GM10847 (cell line): ENCODE measurements around the gene SCGN.

Source experiments
- POLR2A ChIP-seq: IDR thresholded peaks from 2 replicates; pipeline ENCODE4 v1.6.1; 2011; ENCODE audit not compliant: insufficient read length; ENCODE audit errors: extremely low read depth

The SCGN gene

DNA sequence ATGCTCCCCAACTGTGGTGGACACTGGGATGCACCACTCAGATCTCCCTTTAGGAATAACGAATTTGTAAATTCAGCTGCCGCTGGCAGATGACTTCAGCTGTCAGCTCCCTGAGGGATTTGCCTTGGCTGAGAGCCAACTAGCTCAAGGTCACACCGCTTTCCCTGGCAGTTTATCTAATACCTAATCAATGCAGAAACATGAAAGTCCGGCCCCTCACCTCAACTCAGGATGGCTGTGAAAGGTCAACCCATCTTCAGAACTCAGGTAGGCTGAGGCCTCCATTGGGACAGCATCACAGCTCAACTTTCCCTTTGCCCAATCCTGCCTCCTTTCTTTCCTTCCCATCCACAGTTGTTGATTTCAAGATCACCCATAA lies 22.8 kb upstream of the SCGN start:
- no peak for TF ChIP-seq POLR2A

- TF ChIP-seq POLR2A = no peak
Measured at GRCh38 chr6:25630508-25631278, 21.3 kb upstream of the SCGN start.

- TF ChIP-seq POLR2A = no peak
Measured at GRCh38 chr6:25635886-25636317, 16.1 kb upstream of the SCGN start.

DNA sequence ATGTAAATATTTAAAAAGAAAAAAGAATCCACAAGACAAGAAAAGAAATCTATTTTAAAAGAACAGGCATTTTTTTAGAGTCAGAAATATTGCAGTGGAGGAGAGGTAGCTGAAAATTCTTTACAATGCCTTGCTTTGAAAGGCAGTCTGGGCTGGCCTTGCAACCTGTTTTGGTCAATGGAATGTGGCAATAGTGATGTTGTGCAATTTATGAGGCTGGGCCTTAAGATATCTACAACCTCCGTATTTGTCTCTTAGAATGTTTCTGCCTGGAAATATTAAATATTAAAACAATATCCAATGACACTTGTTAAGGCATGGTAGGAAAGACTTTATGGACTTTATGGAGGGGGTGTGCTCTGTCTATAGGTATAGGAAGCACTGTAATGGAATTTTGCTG lies 14.8 kb upstream of the SCGN start:
- no peak for TF ChIP-seq POLR2A

GRCh38 chr6:25637960-25638434 lies 14.0 kb upstream of the SCGN start:
- no peak for TF ChIP-seq POLR2A

- no peak for TF ChIP-seq POLR2A
Measured at GRCh38 chr6:25639653-25640052, 12.4 kb upstream of the SCGN start.

DNA sequence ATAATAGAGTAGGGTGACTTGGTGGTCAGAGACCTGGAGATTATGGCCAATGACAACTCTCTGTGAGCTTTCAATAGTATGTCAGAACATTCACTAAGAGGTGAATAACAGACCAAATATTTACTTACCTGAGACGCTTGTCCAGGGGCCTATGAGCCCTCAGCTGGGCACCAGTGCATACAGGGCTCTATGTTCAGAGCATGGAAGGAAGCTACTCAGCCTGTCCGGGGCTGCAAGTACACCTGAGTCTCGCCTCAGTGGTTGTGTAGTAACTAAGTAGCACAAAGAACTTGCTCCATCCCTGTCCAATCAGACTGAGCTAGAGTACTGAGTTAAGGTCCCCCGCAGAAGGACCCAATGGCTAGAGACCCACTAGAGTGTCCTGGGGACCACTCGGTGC lies 11.6 kb upstream of the SCGN start:
- no peak for TF ChIP-seq POLR2A

DNA sequence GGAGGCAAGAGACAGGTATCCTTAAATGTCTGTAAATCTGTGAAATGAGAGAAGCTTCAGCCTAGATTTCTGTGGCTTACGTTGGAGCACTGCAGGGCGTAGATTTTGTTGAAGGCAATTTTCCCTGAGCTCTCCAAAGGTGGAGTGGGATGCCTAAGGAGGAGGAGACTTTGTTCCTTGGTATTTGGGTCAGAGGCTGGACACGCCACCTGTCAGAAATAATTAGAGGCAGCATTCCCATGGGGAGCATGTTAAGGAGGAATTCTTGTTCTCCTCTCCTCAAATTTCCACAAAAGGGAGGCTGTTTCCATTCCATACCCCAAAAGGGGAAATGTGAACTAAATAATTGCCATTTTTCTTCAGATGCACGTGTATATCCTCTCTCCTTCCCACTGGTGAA lies 11.1 kb upstream of the SCGN start:
- no peak for TF ChIP-seq POLR2A

- TF ChIP-seq POLR2A = no peak
Measured at GRCh38 chr6:25641377-25641776, 10.6 kb upstream of the SCGN start.

GRCh38 chr6:25641940-25642666 lies 9.9 kb upstream of the SCGN start:
- no peak for TF ChIP-seq POLR2A

DNA sequence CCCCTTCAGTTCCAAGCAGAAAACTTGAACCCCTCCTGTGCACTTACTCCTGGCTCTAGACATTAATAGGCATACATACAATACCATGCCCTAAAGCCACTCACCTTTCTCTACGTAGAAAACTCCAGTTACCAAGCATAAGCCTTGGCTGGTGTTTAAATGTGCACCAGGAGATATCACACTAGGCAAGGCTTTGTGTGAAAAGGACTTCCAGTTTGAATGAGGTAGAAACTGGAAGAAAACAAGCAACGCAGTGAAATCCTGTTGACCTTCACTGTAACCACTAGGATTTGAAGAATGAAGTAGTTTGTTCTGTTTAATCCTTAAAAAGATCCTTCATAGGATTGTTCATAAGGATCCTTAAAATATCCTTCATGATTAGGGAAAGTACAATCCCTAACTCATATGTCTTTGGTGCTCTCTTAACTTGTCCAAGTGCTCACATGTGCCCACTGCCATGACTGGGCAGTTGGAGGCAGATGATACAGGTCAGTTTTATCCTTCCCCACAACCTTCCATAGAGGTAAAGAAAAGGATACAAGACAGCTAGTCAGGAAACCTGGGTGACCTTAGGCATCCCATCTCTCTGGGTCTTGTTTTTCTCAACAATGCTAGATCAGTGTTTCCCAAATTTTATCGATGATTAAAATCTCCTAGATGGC lies 9.2 kb upstream of the SCGN start:
- TF ChIP-seq POLR2A = no peak

GRCh38 chr6:25645916-25646315 lies 6.1 kb upstream of the SCGN start:
- no peak for TF ChIP-seq POLR2A

- no peak for TF ChIP-seq POLR2A
Measured at GRCh38 chr6:25649611-25650010, 2.4 kb upstream of the SCGN start.

DNA sequence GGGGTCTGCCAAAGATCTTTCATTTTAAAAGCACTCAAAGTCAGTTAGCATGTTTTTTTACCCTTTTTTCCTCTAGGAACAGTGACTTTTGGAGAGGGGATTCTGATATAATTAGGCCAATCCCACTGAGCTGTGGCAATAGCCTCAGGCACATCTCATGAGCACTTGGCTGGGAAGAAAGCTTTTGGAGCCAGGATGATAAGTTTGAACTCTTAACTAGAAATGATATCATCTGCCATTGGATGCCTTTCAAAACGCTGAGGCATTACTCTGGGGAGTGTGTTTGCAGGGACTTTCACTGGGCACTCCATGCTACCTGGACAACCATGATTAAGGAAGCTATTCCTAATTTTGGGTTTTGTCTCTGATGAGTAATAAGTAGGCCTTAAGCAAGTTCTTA lies 3.7 kb downstream of the SCGN start:
- no peak for TF ChIP-seq POLR2A

- no peak for TF ChIP-seq POLR2A
Measured at GRCh38 chr6:25659633-25660368, 7.8 kb downstream of the SCGN start.
